HG02938 (cell line): ENCODE data around the gene SLC16A6.
"Not testable (repeated sequence)": the region's sequence is repeated elsewhere in the genome, so short reads cannot be mapped to it uniquely, and the experiment has no call there.

Source experiments
- ATAC-seq: cut with Tn5 transposase; IDR thresholded peaks from one replicate; pipeline ENCODE4 v1.9.1; 2021; ENCODE audit warnings: mild to moderate bottlenecking, moderate library complexity; ENCODE audit not compliant: unreplicated experiment

The SLC16A6 gene

DNA sequence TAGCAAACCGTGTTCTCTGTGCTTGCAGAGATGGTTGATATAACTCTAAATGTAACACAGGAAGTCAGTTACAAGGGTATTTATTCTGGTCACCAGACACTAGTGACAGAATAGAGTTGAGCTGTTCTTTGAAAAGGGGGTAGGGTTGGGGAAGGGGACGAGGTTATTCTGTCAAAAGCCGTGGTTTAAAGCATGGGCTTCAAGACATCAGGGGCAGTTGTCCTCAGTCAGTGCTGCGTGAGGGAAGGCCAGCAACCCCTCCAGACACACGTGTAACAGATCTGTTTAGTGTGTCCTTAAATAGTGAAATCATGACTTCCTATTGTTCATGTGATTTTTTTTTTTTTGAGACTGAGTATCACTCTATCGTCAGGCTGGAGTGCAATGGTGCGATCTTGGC is 37.5 kb downstream of the SLC16A6 start:
- not testable (repeated sequence) for ATAC-seq

DNA sequence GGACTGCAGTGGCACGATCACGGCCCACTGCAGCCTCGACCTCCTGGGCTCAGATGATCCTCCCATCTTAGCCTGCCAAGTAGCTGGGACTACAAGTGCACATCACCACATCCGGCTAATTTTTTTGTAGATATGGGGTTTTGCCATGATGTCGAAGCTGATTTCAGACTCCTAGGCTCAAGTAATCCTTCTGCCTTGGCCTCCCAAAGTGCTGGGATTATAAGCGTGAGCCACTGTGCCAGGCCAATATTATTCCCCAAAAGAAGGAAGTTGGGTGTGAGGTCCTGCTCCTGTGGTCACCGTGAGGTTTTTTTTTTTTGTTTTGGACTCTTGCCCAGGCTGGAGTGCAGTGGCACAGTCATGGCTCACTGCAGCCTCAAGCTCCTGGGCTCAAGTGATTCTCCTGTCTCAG is 41.6 kb downstream of the SLC16A6 start:
- ATAC-seq = no peak

DNA sequence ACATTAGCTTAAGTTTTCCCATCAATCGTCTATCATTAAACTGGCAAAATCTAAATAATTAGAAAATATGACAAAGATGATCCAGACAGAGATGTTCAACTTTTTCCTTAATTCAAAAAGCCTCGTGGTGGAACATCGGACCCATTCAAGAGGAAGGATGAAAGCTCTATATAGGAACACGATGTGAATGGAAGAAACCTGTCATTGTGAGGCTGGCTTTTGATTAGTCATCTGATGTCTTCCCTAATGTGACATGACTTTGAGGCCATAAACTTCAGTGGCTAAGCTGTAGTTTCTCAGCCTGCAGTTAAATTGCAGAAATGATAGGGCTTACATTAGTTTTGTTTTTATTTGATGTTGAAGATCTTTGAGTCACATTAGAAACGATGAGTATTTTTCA is 42.0 kb downstream of the SLC16A6 start:
- no peak for ATAC-seq

DNA sequence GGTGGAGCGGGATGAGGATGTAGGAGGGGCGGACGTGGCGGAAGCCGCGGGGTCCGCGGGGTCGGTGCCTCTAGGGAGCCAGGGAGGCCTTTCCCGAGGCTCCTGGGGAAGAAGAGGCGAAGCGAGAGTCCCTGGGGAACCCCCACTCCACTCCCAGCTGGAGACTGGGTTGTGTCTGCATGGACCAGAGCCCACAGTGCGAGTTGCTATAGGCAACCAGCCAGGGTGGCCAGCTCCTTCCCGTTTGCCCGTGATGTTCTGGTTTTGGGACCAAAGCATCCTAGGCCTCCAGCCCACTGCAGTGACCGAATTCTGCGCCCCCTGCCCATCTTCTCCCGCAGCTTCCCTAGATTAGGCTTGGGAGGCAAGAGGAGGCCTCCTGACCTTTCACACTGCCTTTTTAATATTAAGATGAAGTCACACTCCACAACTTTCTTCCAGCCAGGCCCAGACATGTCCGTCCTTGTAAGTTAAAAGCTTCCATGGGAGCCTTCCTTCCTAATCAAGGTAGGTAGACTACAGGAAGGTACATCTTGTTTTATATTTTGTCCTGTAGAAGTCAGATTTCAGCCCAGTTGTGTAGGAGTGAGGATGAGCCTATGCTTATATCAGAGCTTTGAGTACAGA is 42.6 kb downstream of the SLC16A6 start:
- ATAC-seq = peak; percentile 29

DNA sequence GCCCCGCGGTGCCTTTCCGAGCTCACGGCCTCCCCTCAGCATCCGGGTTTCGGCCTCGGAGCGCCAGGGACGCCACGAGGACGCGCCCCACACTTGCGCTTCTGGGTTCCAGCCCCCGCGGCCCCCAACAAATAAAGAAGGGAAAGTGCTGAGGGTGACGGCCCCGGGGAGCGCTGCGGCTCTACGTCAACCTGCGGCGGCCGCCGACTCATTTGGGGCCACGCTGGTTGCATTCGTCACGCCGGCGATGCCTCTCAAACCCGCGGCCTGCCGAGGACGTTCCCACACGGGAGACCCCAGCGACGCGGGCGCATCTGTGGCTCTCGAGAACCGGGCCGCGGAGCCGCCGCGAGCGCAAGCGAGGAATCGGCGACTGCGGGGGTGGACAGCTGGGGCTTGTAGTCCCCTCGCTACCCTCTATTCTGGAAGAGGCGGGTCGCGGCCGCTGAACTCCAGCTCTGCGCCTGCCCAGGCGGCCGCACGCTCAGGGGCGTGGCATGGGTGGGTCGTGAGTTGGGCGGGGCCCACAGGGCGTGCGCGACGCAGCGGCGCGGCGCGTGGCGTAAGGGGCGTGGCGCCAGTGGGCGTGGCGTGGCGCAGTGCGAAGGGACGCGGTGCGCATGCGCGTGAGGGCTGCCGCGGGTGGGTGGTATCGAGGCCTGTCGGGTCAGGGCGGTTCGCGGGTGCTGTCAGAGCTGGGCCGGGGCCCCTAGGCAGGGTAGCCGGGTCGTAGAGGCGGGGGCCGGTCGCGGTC is 43.3 kb downstream of the SLC16A6 start, which contains the start of gene AMZ2:
TSS of gene AMZ2 (plus strand) at position 599 of the 754 bp plus-strand sequence. CDS start 2,145 bp downstream, outside the sequence.
- peak; percentile 85 for ATAC-seq

DNA sequence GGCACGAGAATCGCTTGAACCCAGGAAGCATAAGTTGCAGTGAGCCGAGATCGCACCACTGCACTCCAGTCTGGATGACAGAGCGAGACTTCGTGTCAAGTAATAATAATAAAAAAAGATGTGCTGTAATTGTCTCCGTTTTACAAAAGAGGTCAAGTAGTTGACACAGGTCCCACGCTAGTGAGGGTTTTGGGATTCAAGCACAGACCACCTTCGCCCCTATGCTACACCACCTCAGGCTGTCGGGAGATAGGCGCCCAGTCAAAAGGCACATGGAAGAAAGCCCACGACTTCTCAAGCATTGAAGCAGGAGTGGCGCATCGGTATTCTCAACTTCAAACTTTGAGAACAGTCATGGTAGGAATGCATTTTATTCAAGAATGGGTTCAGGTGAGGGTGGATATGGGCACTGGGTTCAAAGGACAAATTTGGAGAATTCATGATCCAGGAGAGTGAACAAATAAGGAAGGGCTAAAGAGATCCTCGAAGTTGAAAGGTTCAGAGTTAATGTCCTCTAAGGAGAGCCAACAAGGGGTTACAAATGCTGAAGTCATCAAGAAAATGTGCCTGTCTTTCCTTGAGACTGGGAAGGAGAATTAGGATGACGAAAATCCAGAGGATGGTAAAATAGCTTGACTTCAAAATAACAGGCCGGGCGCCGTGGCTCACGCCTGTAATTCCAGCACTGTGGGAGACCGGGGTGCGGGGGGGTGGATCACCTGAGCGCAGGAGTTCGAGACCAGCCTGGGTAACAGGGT is 44.5 kb downstream of the SLC16A6 start:
- ATAC-seq = no peak

DNA sequence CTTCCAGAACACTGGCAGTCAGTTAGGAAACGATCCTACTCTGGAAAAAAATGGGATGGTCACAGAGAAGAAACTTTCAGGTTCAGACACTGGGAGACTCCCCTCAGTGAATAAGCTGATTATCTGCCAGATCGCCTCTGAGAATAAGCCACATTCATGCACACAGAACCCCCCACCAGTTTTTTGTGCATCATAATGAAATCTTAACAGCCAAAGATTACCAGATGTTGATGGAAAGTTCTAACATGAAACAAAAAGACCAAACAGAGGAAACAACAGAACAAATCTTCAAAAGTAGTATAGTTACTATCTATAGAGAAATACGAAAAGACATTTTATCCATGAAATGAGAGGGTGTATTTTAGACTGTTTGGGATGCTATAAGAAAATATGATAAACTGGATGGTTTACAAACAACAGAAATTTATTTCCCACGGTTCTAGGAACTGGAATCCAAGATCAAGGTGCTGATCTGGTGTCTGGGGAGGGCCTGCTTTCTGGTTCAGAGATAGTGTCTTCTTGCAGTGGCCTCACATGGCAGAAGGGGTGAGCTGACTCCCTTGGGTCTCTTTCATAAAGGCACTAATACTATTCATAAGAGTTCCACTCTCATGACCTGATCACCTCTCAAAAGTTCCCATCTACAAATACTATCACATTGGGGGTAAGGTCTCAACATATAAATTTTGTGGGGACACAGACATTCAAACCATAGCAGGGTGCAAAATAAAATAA is 51.1 kb downstream of the SLC16A6 start:
- no peak for ATAC-seq

DNA sequence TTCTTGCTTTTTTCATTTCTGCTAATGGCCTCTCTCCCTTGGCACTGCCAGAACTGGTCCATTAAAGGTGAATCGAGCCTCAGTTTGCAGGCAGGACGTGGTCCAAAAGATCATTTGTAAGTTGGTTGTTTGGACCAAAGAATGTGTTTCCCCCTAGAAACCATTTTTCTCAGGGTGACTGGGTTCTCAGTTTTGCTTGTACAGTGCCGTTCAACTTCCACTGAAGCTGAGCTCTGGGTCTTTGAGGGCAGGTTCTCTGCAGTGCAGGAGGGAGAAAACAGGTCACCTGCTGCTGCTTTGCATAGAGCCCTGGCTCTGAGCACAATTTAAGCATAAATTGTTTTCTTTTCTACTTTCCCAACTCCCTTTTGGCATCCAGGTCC is 52.1 kb downstream of the SLC16A6 start:
- peak; percentile 22 for ATAC-seq

DNA sequence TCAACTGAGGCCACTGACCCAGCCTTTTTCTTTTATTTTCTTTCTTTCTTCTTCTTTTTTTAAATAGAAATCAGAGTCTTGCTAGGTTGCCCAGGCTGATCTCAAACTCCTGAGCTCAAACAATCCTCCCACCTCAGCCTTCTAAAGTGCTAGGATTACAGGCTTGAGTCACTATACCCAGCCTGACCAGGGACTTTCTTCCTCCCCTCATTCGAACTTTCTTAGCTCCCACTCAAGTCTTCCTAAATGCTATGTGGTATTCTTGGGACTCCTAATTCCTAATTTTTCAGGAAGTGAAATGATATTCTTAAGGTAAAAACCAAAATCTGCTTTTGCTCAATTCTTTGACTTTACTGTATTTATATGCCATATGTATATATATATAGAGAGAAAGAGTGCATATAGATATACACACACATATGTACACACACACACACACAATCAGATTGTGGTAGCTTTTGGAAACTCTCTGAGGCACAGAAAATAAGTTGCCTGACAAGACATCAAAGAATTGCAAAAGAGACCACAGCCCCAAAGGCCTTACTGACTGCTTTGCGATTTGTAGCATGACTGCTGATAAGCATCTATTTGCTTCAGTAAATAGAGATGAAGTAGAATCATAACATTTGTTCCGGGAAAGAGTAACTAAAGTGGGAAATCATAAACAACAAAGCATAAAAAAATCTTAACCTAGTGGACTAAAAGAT is 52.6 kb downstream of the SLC16A6 start:
- no peak for ATAC-seq

DNA sequence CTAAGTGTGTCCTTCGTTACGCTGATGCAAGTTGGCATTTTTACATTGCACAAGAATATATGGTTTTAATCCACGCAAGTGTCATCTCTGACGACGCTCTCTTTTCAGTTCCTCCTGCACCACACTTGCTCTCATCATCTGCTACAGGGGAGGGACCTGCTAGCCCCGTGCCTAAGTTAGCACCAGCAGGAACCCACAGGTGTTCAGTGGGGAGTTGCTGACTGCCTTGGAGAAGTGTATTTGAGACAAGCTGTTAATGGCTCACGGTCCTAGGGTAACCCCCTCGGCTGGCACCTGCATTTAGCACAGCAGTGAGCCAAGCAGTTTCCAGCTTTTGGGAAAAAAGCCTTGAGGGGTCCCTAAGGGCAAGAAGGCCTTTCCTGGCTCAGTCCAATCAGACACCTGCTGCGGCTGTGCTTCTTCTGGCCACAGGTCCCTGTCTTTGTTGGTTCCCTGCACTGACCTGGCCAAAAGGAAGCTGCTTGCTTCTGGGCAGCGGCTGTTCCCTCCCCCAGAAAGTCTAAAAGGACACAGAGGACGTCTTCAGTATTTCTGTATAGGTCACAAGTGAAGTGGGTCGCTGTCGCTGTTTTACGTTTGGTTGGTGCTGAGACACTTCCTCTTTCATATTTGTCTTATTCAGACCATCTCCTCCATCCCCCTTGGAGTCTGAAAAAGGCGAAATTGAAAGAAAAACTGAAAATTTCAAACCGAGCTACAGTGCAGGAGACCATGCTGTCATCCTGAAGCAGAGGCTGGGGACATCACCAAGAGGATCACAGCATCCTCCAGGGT is 53.4 kb downstream of the SLC16A6 start:
- ATAC-seq = peak; percentile 71

DNA sequence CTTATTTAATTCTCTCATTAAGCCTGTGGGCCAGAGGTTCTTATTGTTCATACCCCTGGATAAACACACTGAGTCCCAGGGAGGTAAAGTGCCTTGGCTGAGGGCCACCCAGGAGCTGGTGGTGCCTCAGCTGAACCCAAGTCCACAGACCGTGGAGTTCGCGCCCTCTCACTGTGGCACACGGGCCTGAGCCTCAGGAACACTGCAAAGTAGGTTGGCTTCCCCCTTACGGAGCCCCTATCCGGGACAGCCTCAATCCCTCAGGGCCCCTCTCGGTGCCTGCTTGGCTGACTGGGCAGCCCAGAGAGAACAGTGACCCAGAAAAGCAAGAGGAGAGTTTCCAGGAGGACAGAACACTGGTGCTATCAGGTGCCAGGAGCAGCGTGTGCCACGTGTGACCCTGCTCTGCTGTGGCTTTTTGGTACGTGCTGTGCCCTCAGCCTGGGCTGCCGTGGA is 55.6 kb downstream of the SLC16A6 start:
- not testable (repeated sequence) for ATAC-seq

DNA sequence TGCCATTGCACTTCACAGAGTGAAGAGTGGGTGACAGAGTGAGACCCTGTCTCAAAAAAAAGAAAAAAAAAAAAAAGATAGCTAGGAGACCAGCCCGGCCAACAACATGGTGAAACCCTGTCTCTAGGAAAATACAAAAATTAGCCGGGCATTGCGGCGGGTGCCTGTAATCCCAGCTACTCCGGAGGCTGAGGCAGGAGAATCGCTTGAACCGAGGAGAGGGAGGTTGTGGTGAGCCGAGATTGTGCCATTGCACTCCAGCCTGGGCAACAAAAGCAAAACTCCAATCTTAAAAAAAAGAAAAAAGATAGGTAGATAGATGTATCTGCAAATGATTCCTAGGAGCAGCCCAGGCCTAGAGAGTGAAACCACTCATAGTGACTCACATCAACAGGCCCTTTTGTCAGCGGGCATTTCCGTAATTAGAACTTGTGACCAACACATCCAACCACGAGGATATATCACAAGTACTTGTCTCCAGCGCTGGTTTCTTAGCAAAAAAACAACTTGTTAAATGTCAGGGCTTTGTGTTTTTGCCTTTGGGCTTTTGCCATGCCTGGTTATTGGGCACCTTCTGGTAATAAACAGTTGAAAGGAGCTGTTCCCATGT is 56.1 kb downstream of the SLC16A6 start:
- peak; percentile 31 for ATAC-seq

DNA sequence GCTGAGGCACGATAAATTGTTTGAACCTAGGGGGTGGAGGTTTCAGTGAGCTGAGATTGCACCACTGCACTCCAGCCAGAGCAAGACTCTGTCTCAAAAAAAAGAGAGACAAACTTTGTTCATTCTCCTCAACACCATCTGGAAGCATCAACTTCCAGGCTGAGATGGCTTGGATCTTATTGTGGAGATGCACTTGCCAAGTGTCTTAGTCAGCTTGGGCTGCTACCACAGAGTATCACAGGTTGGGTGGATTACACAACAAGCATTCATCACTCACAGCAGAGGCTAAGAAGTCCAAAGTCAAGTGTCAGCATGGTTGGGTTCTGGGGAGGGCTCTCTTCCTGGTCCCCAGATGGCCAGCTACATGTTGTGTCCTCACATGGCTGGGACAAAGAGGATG is 58.2 kb downstream of the SLC16A6 start:
- ATAC-seq = not testable (repeated sequence)

DNA sequence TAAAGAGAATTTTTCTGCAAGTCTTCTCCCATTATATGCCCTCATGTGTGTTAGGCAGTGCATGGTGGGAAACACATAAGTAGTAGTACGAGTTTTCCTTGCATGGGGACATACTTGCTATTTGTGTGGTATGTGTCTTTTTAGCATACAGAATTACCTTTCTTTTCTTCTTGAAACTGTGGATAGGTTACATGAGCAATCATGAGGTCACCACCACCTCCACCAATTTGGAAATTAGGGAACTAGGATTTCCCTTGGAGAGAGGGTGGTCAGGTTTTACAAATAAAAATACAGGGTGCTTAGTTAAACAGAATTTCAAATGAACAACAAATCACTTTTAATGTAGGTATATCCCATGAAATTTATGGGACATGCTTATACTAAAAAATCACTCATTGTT is 59.4 kb downstream of the SLC16A6 start:
- no peak for ATAC-seq

DNA sequence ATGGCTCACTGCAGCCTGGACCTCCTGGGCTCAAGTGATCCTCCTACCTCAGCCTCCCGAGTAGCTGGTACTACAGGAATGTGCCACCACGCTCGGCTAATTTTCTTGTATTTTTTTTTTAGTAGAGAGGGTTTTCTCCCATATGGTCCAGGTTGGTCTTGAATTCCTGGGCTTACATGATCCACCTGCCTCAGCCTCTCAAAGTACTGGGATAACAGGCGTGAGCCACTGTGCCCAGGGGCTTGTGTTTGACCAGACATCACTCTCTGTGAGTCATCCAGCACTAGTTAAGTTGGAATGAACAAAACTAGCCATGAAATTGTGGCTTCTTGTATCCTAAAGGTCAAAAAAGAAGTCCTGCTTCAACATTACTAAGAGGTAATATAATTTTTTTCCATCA is 59.8 kb downstream of the SLC16A6 start:
- ATAC-seq = not testable (repeated sequence)

DNA sequence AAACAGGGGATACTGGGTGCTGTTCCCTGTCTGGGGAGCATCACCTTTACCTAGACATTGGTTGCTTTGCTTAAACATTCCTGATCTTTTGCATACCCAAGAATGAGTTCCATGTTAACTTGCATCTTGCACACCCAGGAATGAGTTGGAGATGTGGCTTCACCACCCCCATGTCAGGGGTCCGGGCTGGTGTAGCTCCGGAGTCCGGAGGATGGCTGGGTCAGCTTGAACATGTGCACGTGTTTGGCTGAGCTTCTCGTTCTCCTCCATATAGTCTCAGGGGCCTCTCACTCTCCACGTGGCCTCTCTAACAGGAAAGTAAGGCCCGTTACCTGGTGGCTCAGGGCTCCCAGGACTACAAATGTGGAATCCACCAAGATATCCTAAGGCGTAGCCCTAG is 61.3 kb downstream of the SLC16A6 start:
- no peak for ATAC-seq

DNA sequence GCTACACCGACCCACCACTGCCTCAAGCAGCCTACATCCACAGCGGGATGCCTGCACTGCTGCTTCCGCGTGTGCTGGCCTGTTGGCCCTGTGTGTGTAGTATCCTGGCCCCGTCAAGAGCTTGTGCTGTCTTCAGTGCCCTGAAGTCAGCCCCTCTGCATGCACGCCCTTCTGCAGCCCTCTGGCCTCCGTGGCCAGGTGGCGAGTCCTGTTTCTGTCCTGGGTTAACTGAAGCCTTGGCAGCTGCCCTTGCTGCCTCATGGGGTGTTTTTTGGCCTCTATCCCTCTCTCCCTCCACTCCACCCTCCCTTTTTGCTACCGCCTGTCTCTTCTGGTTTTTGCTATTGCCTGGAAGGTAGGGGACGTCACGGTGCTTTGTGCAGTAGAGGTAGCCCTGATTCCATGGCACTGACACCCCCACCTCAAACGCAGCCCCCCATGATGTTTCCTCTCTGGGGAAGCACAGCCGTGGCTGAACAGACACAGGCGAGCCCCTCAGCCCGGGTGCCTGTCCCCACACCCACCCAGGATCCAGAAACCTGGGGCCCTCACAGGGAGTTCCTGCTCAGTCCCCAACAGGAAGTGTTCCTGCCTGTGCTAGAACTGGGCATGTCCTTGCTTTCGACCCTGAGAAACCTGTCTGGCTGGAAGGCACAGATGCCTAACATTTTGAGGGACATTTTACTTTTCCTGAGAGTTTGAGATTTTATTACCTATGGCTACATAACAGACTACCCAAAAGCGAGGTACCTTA is 61.9 kb downstream of the SLC16A6 start:
- ATAC-seq = no peak

DNA sequence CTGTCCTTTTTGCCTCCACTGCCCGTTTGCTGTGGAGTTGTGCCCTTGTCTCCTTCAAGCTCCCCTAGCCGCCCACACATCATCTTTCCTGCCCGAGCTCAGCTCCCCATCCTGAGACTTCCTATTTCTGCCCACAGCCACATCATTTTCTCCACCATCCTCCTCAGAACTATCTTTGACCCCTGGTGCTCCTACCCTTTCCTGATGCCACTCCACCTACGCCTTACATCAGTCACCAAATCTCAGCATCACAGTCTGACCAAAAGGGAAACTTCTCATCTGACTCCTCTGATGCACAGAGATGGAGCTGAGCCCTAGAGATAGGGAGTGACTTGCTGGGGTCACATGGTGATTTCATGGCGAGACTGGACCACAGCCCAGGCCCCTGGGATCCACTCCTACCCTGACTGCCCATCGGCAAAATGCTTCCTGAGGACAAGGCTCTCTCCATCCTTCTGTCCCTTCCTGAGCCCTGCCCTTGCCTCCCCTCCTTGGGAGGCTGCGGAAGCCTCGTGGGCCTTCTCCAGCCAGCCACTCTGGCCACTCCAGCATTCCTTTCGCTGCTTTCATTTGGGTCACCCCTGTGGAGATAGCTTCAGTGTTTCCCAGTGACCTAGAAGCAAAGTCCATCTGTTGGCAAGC is 62.8 kb downstream of the SLC16A6 start:
- not testable (repeated sequence) for ATAC-seq
